HG03457 (cell line): ENCODE measurements around the gene MRPL12.

Experiments
- ATAC-seq: cut with Tn5 transposase; IDR thresholded peaks from one replicate; pipeline ENCODE4 v1.9.1; 2021; ENCODE audit warnings: moderate number of reproducible peaks; ENCODE audit not compliant: unreplicated experiment

The MRPL12 gene

DNA sequence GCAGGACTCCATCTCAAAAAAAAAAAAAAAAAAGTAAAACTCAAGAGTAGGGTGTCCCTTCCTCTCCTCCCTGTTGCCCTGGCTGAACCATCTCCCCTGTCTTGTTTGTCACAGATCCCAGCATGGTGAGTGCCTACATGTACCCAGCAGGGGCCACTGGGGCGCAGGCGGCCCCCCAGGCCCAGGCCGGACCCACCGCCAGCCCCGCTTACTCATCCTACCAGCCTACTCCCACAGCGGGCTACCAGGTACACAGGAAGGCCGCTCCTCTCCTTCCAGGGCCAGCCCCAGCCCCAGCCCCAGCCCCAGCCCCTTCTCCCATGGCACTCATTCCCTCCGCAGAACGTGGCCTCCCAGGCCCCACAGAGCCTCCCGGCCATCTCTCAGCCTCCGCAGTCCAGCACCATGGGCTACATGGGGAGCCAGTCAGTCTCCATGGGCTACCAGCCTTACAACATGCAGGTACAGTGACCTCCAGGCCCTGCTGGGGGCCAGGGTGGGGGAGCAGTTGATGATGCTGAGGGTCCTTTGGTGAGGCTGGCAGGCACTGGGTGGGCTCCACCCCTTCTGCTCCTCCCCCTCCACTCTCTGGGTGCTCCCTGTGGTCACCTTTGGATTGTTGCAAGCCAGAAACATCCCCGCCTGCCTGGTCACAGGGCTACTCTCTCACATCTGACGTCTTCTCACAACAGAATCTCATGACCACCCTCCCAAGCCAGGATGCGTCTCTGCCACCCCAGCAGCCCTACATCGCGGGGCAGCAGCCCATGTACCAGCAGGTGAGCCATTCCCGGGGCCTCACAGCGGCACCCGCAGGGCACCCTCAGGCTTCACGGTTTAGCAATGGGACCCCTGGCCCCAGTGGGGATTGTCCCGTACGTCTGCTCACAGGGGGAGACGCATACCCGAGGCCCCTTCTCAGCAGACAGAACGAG, 2.5 kb upstream of the MRPL12 start:
- ATAC-seq, result no peak

DNA sequence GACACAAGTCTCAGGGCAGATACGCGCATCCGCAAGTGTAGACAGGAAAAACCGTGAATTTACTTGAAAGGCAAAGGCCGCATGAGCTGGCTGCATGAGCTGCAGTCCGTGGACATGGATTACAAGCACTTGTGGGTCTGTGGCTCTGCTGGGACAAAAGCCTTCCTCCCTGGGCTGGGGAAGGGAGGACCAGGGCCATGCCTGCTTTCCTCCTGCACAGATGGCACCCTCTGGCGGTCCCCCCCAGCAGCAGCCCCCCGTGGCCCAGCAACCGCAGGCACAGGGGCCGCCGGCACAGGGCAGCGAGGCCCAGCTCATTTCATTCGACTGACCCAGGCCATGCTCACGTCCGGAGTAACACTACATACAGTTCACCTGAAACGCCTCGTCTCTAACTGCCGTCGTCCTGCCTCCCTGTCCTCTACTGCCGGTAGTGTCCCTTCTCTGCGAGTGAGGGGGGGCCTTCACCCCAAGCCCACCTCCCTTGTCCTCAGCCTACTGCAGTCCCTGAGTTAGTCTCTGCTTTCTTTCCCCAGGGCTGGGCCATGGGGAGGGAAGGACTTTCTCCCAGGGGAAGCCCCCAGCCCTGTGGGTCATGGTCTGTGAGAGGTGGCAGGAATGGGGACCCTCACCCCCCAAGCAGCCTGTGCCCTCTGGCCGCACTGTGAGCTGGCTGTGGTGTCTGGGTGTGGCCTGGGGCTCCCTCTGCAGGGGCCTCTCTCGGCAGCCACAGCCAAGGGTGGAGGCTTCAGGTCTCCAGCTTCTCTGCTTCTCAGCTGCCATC, 1.7 kb upstream of the MRPL12 start:
- no peak for ATAC-seq

- peak; percentile 10 for ATAC-seq
Observed at GRCh38 chr17:81703747-81704654, 834 bp downstream of the MRPL12 start.

DNA sequence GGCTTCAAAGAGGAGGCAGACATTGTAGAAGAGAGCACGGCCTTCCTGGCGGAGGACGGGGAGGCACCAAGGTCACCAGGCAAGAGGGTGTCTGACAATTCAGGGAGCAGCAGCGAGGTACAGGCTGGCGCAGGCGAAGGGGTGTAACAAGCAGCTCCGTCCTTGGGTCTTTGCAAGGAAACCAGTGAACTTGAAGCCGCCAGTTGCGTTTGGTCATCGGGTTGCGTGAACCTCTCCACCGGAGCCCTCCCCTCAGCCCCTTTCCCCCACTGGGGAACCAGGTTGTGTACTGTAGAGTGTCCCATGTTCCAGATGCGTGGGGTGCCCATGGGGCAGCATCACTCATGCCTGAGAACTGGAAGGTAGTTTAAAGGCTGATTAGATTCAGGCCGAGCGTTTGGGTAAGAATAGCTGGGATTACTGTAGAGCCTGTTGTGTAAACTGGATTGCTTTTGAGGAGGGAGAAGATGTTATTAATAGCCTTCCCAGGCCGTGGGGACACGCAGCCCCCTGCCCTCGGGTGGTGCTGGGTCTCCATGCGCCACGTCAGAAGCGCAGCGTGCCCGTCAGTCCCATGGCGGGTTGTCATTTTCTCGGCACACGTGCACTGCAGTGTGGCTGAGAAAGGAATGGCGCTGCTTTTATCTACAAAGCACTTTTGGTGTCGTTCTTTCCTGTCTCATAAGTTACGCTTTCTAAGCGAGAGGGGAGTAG, 2.5 kb downstream of the MRPL12 start:
- no peak for ATAC-seq

GRCh38 chr17:81706232-81706611, 3.1 kb downstream of the MRPL12 start:
- no peak for ATAC-seq

DNA sequence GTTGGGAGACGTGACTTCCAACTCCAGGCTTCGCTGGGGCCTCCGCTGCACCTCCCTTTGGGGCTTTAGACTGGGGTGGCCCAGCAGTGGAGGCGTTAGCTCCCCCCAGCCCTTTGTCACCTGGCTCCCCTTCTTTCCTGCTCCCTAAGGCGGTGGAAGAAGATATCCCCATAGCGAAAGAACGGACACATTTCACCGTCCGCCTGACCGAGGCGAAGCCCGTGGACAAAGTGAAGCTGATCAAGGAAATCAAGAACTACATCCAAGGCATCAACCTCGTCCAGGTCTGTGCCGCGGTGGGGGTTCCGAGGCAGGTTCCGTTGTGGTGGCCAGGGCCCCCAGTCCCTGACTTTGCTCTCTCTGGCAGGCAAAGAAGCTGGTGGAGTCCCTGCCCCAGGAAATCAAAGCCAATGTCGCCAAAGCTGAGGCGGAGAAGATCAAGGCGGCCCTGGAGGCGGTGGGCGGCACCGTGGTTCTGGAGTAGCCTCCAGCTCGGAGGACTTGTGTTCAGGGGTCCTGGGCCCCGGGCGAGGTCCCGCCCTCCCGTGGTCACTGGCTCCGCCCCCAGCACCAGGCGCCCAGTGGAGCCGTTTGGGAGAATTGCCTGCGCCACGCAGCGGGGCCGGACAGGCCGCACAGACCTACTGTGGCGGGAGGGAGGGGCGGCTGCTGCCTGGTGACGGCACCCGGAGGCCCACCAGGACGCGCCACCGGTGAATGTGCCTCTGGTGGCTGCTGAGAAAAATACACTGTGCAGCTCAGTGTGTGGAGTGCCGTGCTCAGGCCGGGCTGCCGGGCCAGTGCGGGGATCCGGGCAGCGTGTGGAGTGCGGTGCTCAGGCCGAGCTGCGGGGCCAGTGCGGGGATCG, 3.8 kb downstream of the MRPL12 start:
- no peak for ATAC-seq

- ATAC-seq, result no peak
Observed at GRCh38 chr17:81707725-81708646, 4.8 kb downstream of the MRPL12 start.

DNA sequence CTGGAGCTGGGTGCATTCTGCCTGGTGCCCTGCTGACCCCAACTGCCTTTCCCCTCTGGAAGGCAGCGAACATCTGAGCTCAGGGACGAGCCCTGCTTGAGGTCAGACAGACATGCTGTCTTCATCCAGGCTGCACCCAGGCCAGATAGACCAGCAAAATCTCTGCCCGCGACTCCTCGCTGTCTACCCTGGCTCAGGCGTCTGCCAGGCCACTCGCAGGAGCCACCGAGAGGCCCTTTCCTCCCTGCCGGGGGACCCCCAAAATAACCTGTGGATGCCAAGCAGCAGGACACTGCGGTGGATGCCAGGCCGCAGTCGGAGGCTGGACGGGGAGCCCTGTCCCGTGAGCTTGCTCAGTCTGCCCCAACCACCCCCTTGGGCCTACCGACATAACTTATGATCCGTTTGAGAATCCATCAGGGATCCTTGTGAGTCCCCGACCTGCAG, 5.6 kb downstream of the MRPL12 start:
- no peak for ATAC-seq

- no peak for ATAC-seq
Observed at GRCh38 chr17:81710514-81711308, 7.5 kb downstream of the MRPL12 start.

DNA sequence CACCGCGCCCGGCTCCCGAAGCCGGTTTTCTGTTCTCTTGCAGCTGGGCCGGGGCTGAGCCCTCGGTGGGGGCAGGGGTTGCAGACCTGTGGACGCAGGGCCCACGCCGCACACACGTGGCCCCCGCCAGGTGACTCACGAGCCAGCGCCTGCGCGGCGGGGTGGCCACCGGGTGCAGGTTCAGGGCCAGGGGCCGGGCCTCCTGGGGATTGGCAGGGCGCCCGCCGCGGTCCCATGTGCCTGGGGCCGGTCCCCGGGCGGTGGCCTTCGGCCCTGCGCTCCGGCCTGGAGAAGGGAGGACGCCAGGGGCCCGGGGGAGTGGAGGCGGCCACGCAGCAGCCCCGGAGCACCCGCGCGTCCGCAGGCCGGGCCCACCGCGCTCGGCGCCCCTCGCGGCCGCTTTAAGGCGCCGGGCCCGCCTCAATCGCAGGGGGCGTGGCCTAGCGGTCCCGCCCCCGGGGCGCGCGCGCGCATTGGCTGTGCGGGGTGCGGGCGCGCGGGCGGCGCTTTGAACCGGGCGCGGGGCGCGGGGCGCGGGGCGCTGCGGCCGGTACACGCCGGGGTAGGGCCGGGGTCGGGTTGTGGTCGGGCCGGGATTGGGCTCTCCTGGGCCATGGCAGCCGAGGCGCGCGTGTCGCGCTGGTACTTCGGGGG, 8.8 kb downstream of the MRPL12 start, which contains the start of gene SLC25A10:
Gene SLC25A10 (plus strand): TSS at position 471 of the 654 bp plus-strand sequence. CDS start 143 bp downstream, at position 614.
- ATAC-seq, result no peak

GRCh38 chr17:81712468-81713003, 9.4 kb downstream of the MRPL12 start:
- no peak for ATAC-seq

- ATAC-seq, result no peak
Observed at GRCh38 chr17:81713004-81713555, 9.9 kb downstream of the MRPL12 start.

- ATAC-seq, result no peak
Observed at GRCh38 chr17:81713556-81714411, 10.6 kb downstream of the MRPL12 start.

- no peak for ATAC-seq
Observed at GRCh38 chr17:81714412-81715106, 11.4 kb downstream of the MRPL12 start.
